Raji (cell line): Measurements from ENCODE around the gene CALN1.

Source experiments
- POLR2A ChIP-seq: IDR thresholded peaks from 2 replicates; pipeline ENCODE4 v1.6.1; 2011; ENCODE audit warnings: low read depth, low read length, control low read depth; ENCODE audit not compliant: insufficient read depth

The CALN1 gene

GRCh38 chr7:72429316-72429715 lies 17.2 kb upstream of the CALN1 start:
- no peak for TF ChIP-seq POLR2A

GRCh38 chr7:72416846-72417245 lies 4.7 kb upstream of the CALN1 start:
- TF ChIP-seq POLR2A = no peak

- no peak for TF ChIP-seq POLR2A
Measured at GRCh38 chr7:72415586-72415985, 3.4 kb upstream of the CALN1 start.

GRCh38 chr7:72413886-72414285 lies 1.7 kb upstream of the CALN1 start:
- TF ChIP-seq POLR2A = no peak

GRCh38 chr7:72413290-72413689 lies 1.2 kb upstream of the CALN1 start:
- TF ChIP-seq POLR2A = no peak

GRCh38 chr7:72411419-72411818 lies 719 bp downstream of the CALN1 start:
- TF ChIP-seq POLR2A = no peak

GRCh38 chr7:72409638-72410015 lies 2.5 kb downstream of the CALN1 start:
- TF ChIP-seq POLR2A = no peak

- no peak for TF ChIP-seq POLR2A
Measured at GRCh38 chr7:72408966-72409637, 3.0 kb downstream of the CALN1 start.

GRCh38 chr7:72406820-72407403 lies 5.2 kb downstream of the CALN1 start:
- TF ChIP-seq POLR2A = no peak

GRCh38 chr7:72405871-72406270 lies 6.3 kb downstream of the CALN1 start:
- no peak for TF ChIP-seq POLR2A

- no peak for TF ChIP-seq POLR2A
Measured at GRCh38 chr7:72405418-72405817, 6.7 kb downstream of the CALN1 start.

- no peak for TF ChIP-seq POLR2A
Measured at GRCh38 chr7:72404743-72405142, 7.4 kb downstream of the CALN1 start.

GRCh38 chr7:72403458-72404076 lies 8.6 kb downstream of the CALN1 start:
- TF ChIP-seq POLR2A = no peak

GRCh38 chr7:72394016-72394415 lies 18.1 kb downstream of the CALN1 start:
- TF ChIP-seq POLR2A = no peak

- TF ChIP-seq POLR2A = no peak
Measured at GRCh38 chr7:72391821-72392377, 20.2 kb downstream of the CALN1 start.

- no peak for TF ChIP-seq POLR2A
Measured at GRCh38 chr7:72386118-72386517, 26.0 kb downstream of the CALN1 start.
